WTC11 (cell line): Measurements from ENCODE around the gene HNRNPLL.

ENCODE experiments used
- CTCF ChIP-seq: fragments of 200-600 bp; IDR thresholded peaks from 2 replicates; pipeline ENCODE4 v1.8.0; 2022; ENCODE audit warnings: antibody characterized with exemption
- PRRX2 ChIP-seq: fragments of 250-450 bp; sonication (Bioruptor Pico); IDR thresholded peaks from 2 replicates; pipeline ENCODE4 v1.8.0; 2021; ENCODE audit warnings: mild to moderate bottlenecking

- TF ChIP-seq CTCF (no peak), PRRX2 (no peak)
These were observed 76.5 kb downstream of the HNRNPLL start for GRCh38 chr2:38526195-38526594.
